ENCODE data around the gene AP1M1.

Gene AP1M1

GRCh38 chr19:16208847-16209665 is 11.3 kb downstream of the AP1M1 start:
- DNase-seq: no peak

DNA sequence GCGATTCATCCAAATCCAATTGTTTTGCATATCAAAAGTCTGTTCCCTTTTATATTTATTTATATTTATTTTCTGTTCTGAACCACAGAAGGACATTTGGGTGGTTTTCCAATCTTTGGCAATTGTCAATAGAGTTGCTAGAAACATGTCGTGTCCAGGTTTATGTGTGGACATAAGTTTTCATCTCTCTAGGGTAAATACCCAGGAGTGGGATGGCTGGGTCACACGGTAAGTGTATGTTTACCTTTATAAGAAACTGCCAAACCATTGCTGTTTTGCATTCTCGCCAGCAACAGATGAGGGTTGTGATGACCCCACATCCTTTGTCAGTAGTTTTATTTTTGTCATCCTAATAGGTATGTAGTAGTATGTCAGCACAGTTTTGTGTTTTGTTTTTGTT is 12.5 kb downstream of the AP1M1 start:
- DNase-seq: no peak

DNA sequence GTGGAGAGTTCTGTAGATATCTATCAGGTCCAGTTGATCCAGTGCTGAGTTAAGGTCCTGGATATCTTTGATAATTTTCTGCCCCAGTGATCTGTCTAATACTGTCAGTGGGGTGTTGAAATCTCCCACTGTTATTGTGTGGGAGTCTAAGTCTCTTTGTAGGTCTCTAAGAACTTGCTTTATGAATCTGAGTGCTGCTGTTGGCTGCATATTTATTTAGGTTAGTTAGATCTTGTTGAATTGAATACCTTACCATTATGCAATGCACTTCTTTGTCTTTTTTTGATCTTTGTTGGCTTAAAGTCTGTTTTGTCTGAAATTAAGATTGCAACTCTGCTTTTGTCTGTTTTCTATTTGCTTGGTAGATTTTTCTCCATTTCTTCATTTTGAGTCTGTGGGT is 15.4 kb downstream of the AP1M1 start:
- no peak for DNase-seq

- no peak for DNase-seq
These were observed 19.3 kb downstream of the AP1M1 start for GRCh38 chr19:16216744-16217670.

DNA sequence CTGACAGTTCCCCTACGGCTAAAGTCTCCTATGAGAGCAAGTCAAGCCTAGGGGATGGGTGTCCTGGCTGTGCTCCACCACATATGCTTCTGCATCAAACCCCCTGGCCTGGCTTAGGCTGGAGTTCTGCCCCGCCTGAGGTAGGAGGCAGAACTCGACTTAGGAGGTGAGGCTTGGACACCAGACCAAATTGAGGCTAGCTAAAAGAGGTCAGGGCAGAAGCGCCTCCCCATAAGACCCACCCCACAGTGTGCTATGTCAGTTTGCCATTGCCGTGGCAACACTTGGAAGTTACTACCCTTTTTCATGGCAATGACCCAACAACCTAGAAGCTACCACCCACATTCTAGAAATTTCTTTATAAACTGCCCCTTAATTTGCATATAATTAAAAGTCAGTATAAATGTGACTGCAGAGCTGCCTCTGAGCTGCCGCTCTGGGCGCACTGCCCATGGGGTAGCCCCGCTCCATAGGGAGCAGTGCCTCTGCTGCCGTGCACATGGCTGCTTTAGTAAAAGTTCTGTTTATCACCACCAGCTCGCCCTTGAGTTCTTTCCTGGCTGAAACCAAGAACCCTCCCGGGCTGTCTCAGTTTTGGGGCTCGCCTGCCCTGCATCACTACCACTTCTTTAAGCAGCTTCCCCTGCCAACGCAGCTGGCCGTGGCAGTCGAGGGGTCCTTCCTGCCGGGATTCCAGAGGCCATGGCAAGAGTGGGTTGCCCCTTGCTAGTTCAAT is 20.2 kb downstream of the AP1M1 start:
- DNase-seq: no peak

DNA sequence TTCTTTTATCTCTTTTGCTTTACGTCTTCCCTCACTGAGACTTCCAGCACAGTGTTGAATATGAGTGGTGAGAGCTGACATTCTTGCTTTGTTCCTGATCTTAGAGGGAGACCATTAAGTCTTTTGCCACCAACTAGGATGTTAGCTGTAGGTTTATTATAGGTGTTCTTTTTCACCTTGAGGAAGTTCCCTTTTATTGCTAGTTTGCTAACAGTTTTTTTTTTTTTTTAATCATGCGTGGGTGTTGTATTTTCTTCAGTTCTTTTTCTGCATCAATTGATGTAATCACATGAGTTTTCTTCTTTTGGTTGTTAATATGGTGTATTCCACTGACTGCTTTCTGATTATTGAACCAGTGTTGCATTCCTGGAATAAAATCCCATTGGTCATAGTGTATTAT is 21.1 kb downstream of the AP1M1 start:
- no peak for DNase-seq

GRCh38 chr19:16222806-16223205 is 25.1 kb downstream of the AP1M1 start:
- DNase-seq: no peak

DNA sequence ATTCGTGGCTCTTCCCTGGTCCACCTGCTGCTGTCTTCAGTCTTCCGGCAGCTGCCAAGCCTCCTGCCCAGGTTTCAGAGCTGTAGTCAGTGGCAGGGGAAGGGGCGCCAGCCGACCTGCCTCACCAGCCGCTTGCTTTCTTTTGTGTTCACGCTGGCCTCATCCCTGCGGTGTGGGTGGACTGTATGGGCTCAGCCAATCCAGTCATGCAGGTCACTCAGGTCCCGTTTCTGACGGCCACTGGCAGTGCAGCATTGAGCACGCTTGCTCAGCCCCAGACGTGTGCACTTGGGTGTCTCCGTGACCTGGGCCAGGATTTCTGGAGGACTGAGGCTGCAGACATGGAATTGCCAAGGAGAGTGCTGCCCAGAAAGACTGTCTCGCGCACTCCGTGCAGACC is 26.0 kb downstream of the AP1M1 start:
- no peak for DNase-seq

DNA sequence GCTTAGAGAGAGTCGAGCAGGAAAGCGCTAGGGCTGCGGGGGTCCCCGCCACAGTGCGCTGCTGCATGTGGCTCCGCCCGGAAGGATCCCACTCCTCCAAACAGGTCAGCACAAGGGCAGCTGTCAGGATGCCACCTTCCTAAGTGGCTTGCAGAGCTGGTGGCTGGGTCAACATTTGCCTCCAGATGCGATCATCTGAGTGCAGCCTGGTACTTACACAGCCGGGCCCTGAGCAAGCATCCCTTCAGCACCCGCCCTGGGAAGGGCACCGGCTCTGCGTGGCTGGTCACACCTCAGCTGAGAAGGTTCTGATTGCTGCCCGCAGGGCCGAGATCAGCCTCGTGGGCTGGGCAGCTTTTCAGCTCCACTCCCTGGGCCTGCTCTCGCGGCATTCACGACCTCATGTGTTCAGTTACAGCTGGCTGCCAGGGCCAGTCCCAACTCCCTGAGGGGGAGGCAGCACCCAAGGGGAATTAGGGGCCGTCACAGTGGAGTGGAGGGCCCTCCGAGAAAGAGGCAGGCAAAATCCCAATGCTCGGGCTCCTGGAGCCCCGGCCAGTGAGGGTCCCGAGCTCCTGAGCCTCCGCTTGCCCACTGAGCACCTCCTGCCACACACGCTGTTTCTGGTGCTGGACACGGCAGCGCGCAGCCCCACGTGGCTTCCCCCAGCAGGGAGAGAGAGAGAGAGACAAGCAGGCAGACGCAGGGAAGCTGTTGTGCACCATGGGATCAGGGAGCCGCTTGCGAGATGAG is 26.8 kb downstream of the AP1M1 start:
- no peak for DNase-seq

GRCh38 chr19:16225279-16226183 is 27.8 kb downstream of the AP1M1 start:
- no peak for DNase-seq

DNA sequence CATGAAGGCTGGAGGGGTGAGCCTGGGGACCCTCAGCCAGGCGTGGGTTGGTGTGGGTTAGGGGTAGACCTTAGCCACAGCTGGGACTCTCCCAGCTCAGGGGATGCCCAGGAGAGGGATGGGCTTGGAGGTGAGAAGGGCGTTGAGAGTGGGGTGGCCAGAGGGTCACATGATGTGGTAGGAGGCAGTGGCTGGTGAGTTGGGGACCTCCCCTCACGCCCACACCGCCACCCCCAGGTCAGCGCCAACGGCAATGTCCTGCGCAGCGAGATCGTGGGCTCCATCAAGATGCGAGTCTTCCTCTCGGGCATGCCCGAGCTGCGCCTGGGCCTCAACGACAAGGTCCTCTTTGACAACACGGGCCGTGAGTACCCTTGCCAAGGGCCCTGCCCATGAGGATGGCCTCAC is 28.5 kb downstream of the AP1M1 start:
- DNase-seq: no peak

- DNase-seq: no peak
These were observed 29.4 kb downstream of the AP1M1 start for GRCh38 chr19:16226878-16227836.

DNA sequence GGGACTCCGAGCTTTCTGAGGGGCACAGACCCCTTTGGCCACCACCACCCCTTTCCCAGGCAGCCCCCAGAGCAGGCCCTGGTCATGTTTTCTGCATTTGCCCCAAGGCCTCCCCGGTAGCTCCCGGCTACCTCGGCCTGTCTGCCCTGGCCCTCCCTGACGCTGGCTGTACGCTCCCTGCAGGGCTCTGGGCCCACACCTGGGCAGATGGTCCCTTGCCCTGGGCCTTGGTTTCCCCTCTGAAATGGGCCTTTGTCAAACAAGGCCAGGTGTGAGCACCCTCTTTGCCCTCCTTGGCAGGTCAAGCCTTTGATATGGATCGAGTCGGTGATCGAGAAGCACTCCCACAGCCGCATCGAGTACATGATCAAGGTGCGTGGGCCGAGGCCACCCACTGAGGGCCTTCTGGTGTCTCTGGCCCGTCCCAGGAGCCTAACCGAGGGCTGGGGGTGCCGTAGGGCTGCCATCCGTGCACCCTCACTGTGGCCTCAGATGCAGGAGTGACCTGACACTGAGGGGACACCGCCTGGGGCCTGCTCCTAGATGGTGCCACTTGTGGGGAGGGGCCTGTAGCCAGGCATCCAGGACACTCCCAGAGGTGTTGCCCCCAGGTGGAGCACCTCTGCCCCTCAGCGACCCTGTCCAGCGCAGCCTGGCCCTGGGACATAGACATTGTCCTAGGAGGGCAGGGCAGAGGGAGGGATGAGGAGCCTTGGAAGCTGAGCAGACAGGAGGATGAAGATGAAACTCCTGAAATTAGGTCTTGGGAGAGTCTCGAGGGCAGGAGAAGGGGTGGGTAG is 30.3 kb downstream of the AP1M1 start:
- no peak for DNase-seq

GRCh38 chr19:16228637-16229321 is 31.1 kb downstream of the AP1M1 start:
- no peak for DNase-seq

DNA sequence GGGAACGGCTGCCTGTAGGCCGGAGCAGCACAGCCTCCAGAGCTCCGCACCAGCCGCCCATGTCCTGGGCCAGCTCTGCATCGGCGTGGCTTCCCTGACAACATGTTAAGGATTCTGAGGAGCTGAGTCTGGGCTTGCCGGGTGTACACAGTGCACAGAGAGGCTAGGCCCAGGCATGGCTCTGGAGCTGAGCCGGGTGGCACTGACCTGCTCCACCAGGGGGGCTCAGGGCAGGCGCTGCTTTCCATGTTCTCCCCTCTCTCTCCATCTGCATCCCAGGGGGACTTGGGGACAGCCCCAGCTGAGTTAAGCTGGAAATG is 31.6 kb downstream of the AP1M1 start:
- no peak for DNase-seq

DNA sequence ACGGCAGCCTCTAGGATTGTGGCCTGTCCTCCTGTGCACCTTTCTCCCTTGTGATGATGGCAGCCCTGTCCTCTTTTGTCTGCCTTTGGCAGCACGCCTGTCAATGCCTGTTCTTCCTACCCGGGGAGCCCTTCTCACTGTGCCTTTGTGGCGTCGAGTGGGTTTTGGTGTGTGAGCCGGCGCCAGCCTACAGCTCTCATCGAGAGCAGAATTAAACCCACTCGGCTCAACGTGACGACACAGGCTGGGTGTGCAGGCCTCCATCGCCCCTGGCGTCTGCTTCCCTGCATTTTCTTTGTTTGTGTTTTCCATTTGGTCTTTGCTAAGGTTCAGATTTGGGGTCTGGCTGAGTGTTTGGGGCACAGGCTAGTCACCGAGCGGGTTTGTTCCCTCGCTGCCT is 34.4 kb downstream of the AP1M1 start:
- DNase-seq: no peak

GRCh38 chr19:16232568-16232967 is 34.9 kb downstream of the AP1M1 start:
- DNase-seq: no peak

DNA sequence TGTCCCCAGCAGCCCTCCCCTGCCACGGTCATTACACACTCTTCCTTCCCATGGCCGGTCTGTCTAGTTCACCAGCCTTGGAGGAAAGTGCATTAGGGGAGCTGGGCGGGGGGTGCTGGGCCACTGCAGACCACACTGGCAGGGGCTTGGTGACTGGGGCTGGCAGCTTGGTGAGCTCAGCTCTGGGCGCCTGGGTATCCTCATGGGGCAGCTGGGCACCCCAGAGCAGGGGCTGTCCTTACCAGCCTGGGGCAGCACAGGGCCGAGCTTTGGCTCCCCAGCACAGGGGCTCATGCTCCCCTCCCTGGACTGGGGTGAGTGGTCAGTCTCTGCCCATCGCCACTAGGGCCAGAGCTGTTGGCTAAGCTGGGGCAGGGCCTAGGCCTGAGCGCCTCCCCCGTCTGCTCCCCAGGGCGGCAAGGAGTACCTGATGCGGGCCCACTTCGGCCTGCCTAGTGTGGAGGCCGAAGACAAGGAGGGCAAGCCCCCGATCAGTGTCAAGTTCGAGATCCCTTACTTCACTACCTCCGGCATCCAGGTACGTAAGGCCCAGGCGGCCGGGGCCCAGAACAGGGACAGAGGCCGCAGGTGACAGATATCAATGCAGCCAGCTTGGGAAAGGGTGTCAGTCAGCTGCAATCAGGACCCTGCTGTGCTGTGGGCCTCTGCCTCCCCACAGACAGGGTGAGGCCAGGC is 35.5 kb downstream of the AP1M1 start:
- no peak for DNase-seq

All from activated CD4-positive, alpha-beta T cell treated with anti-CD3 and anti-CD28 coated beads, Interleukin-2, amount 50 U/mL, for 16 hours (primary cell).